ENCODE data around the gene PDCL2.
"Not testable (repeated sequence)": the region's sequence is repeated elsewhere in the genome, so short reads cannot be mapped to it uniquely, and the experiment has no call there.

The PDCL2 gene

DNA sequence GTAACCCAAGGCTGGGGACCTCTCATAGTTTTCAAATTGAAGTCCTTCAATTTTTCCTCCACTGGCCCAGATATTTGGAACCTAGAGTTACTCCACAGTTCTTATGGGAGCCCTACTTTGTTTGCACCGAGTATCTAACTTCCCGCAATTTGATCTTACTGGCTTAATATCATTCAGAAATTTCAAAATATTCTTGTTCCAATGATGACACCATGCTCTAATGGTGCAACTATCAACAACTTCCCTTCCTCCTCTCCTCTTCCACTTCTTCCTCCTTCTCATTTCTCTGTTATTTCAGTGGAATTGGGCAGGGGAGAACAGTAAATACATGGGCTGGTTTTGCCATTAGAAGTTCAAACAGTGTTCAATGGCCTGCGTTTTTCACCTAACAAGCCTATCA lies 20.2 kb downstream of the PDCL2 start:
- no peak for DNase-seq (ENCODE audit: low read depth, low spot score)
- H3K4me3 ChIP-seq (ENCODE audit: low read depth, low read length) = no peak overlapping the region
- POLR2A ChIA-PET = no interaction called here
- CTCF ChIA-PET = no interaction called here
- TF ChIP-seq, protein P1, sequence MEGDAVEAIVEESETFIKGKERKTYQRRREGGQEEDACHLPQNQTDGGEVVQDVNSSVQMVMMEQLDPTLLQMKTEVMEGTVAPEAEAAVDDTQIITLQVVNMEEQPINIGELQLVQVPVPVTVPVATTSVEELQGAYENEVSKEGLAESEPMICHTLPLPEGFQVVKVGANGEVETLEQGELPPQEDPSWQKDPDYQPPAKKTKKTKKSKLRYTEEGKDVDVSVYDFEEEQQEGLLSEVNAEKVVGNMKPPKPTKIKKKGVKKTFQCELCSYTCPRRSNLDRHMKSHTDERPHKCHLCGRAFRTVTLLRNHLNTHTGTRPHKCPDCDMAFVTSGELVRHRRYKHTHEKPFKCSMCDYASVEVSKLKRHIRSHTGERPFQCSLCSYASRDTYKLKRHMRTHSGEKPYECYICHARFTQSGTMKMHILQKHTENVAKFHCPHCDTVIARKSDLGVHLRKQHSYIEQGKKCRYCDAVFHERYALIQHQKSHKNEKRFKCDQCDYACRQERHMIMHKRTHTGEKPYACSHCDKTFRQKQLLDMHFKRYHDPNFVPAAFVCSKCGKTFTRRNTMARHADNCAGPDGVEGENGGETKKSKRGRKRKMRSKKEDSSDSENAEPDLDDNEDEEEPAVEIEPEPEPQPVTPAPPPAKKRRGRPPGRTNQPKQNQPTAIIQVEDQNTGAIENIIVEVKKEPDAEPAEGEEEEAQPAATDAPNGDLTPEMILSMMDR (IDR thresholded peaks at IDR 0.05; ENCODE audit: insufficient read depth, low read length, missing control alignments) = no peak

DNA sequence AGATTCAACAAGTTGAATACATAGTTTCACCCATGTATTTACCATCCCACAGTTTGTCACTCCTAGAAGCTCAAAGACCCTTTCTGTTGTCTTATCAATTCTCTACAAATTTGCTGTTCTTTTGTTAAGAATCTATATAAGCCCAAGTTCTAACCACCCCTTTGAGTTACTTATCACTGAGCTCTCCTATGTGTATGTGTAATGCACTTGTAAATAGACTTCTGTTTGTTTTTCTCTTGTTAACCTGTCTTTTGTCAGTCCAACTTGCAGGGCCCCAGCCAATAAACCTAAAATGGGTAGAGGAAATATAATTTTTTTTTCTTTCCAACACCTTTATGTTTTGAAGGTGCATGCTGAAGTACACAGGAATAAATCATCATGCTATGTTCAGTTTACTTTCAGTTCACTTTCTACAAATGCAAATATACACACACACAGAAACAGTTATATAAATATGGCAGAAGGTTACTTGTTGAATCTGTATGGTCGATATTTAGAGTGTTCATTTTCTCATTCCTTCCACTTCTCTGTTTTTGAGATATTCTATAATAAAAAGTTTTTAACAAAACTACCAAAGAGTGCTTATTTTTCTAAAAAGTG lies 23.0 kb downstream of the PDCL2 start:
- ChIA-PET POLR2A (no interaction called here), CTCF (interaction anchor here (1.0 to 1.4 kb wide), 2 partner anchors 11 to 168 kb away, joined by 3 to 4 read pairs; no protein-coding TSS in a partner anchor)
- no peak overlapping the region for H3K4me3 ChIP-seq (ENCODE audit: low read depth, low read length)
- no peak for DNase-seq (ENCODE audit: low read depth, low spot score)
- TF ChIP-seq, protein P1 (IDR thresholded peaks at IDR 0.05; ENCODE audit: insufficient read depth, low read length, missing control alignments) = no peak

DNA sequence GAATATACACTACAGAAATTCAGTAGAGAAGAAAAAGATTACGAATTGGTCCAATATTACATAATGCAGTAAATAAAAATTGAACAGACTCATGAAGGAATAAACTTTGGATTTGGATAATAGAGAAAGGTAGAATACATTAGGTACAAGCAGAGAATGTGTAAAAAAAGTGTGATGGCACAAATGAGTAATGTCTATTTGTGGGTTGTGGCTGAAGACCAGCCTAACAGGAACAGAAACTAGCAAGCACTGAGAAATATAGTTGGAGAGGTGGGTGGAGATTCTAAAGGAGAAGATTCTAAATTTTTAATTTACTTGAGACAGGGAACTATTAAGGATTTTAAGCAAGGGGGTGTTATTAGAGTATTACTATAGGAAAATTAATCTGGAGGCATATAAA lies 30.2 kb downstream of the PDCL2 start:
- TF ChIP-seq, protein P1 (IDR thresholded peaks at IDR 0.05; ENCODE audit: insufficient read depth, low read length, missing control alignments) = no peak
- DNase-seq (ENCODE audit: low read depth, low spot score) = no peak
- CTCF ChIA-PET = interaction anchor here (1.1 kb wide), 1 partner anchor 591 kb away, joined by 3 read pairs; no protein-coding TSS in a partner anchor
- no peak overlapping the region for H3K4me3 ChIP-seq (ENCODE audit: low read depth, low read length)
- POLR2A ChIA-PET = no interaction called here

DNA sequence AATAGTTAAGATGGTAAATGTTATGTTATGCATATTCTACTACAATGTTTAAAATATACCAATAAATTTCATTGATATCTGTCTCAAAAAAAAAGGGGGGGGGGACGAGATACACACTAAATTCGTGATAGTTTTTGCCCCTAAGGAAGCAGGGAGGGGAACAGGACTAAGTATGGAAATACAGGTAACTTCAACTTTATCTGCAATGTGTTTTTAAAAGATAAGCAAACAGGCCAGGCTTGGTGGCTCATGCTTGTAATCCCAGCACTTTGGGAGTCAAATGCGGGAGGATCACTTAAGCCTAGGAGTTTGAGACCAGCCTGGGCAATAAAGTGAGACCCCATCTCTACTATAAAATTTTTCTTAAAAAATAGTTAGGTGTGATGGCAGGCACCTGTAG lies 31.9 kb downstream of the PDCL2 start:
- POLR2A ChIA-PET = no interaction called here
- CTCF ChIA-PET = no interaction called here
- TF ChIP-seq, protein P1 (IDR thresholded peaks at IDR 0.05; ENCODE audit: insufficient read depth, low read length, missing control alignments) = no peak
- DNase-seq (ENCODE audit: low read depth, low spot score) = no peak
- H3K4me3 ChIP-seq (ENCODE audit: low read depth, low read length) = no peak overlapping the region

DNA sequence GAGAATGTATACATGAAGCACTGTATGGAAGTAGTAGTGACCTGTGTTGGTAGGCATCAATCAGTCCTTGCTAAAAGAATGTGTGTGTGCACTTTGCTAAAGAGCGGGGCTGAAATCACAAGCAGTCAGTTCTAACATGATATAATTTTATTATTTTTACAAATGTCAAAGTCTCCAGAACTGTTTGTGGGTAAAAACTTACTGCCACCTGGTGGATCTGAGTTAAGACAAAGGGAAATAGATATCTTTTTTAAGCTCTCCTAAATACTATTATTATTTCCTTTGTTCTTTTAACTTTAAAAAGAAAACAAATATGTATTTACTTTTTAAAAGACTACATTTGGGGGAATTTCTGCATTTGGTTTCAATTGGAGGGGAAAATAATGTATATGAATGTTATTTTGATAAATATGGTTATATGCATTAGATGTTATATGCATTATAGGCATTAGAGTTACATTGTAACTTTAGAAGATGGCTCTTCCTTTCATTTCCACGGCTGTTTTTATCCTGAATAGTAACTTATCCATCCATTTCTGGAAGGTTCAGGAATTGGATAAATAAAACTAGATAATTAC lies 37.5 kb downstream of the PDCL2 start:
- DNase-seq (ENCODE audit: low read depth, low spot score) = no peak
- CTCF ChIA-PET = interaction anchor here (0.5 to 1.5 kb wide), 17 partner anchors 10 to 583 kb away, joined by 3 to 27 read pairs (median 4); partner anchors contain the start of gene SRD5A3
- POLR2A ChIA-PET = no interaction called here
- H3K4me3 ChIP-seq (ENCODE audit: low read depth, low read length) = no peak overlapping the region
- TF ChIP-seq, protein P1 (IDR thresholded peaks at IDR 0.05; ENCODE audit: insufficient read depth, low read length, missing control alignments) = peak; percentile 27

DNA sequence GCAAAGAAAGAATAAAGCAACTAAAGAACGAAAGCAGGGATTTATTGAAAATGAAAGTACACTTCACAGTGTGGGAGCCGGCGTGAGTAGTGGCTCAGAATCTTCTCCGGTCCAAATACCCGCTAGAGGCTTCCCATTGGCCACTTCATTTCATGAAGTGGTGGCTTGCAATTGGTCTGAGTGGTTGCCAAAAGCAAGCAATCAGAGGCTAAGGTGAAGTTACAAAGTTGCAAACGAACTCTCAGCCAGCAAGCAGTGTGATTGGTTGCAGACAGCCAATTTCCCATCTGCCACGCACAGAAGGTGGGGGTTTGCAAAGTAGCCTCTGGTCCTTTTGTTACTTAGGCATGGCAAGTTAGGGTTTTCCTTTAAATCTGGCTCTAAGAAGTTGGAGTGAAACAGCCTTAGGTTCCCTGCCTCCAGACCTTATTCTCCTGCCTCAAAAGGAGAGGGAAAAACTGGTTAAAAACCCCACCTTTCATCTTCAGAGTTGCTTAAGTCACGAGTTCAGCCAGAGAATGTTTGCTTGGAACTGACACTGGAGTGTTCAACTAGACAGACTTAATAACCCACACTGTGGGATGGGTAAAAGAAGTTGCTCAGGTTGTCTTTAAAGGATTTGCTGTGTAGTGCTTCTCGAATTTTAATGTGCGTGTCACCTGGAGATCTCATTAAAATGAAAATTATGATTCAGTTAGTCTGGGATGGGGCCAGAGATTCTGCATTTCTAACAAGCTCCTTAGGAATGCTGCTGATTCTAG lies 38.4 kb downstream of the PDCL2 start:
- CTCF ChIA-PET = interaction anchor here (0.6 to 2.8 kb wide), 14 partner anchors 11 to 912 kb away, joined by 3 to 28 read pairs (median 6); partner anchors contain the start of gene SRD5A3
- POLR2A ChIA-PET = no interaction called here
- no peak for DNase-seq (ENCODE audit: low read depth, low spot score)
- TF ChIP-seq, protein P1 (IDR thresholded peaks at IDR 0.05; ENCODE audit: insufficient read depth, low read length, missing control alignments) = no peak
- H3K4me3 ChIP-seq (ENCODE audit: low read depth, low read length) = no peak overlapping the region

DNA sequence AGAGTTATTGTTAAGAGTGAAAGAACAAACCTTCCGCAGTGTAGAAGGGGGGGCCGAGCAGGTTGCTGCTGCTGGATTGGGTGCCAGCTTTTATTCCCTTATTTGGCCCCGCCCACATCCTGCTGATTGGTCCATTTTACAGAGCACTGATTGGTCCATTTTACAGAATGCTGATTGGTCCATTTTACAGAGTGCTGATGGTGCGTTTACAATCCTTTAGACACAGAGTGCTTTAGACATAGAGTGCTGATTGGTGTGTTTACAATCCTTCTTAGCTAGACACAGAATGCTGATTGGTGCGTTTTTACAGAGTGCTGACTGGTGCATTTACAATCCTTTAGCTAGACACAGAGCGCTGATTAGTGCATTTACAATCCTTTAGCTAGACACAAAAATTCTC lies 40.1 kb downstream of the PDCL2 start:
- H3K4me3 ChIP-seq (ENCODE audit: low read depth, low read length); DNase-seq (ENCODE audit: low read depth, low spot score); POLR2A ChIA-PET: not testable (repeated sequence)
- CTCF ChIA-PET = interaction anchor here (0.9 to 2.8 kb wide), 7 partner anchors 108 to 581 kb away, joined by 3 to 28 read pairs (median 5); partner anchors contain the start of gene SRD5A3
